H9 (cell line): Measurements from ENCODE around the gene MTHFD1L. TPM values are rescaled to one million over a fixed set of nuclear protein-coding genes. Genes with fewer than 3 reads are reported as not detected.
A peak's percentile ranks its signal among the peaks of the same experiment; 100 is the strongest.

Source experiments
- DNase-seq: peaks from one replicate; pipeline ENCODE4 v3.0.0-alpha.2; 2017
- H2AFZ ChIP-seq: one replicate; pipeline ENCODE4 v1.6.1; 2013; ENCODE audit warnings: mild to moderate bottlenecking, low read length, control low read depth, moderate library complexity
- H2AK5ac ChIP-seq: 2 replicates; pipeline ENCODE4 v1.6.1; 2013; ENCODE audit warnings: low read length, control low read depth, mixed read lengths; ENCODE audit not compliant: insufficient read length
- H2BK120ac ChIP-seq: one replicate; pipeline ENCODE4 v1.6.1; 2013; ENCODE audit warnings: low read depth, mild to moderate bottlenecking, low read length, control low read depth, inconsistent platforms; ENCODE audit not compliant: poor library complexity, severe bottlenecking
- H2BK12ac ChIP-seq: 2 replicates; pipeline ENCODE4 v1.6.1; 2013; ENCODE audit warnings: low read length, control low read depth, mixed read lengths, low read depth; ENCODE audit not compliant: insufficient read length
- H2BK15ac ChIP-seq: 2 replicates; pipeline ENCODE4 v1.6.1; 2013; ENCODE audit warnings: low read depth, low read length, control low read depth
- H2BK20ac ChIP-seq: one replicate; pipeline ENCODE4 v1.6.1; 2013; ENCODE audit warnings: low read depth, mild to moderate bottlenecking, low read length, control low read depth, inconsistent platforms; ENCODE audit not compliant: poor library complexity, severe bottlenecking
- H2BK5ac ChIP-seq: 2 replicates; pipeline ENCODE4 v1.6.1; 2013; ENCODE audit warnings: low read length, control low read depth, mixed read lengths; ENCODE audit not compliant: insufficient read length
- H3K14ac ChIP-seq: 2 replicates; pipeline ENCODE4 v1.6.1; 2013; ENCODE audit warnings: low read length, control low read depth; ENCODE audit not compliant: insufficient read depth
- H3K18ac ChIP-seq: 2 replicates; pipeline ENCODE4 v1.6.1; 2013; ENCODE audit warnings: low read depth, mild to moderate bottlenecking, mixed read lengths, low read length, control low read depth; ENCODE audit not compliant: insufficient read length
- H3K23ac ChIP-seq: 2 replicates; pipeline ENCODE4 v1.6.1; 2013; ENCODE audit warnings: low read length, control low read depth, mixed read lengths, low read depth; ENCODE audit not compliant: insufficient read length
- H3K23me2 ChIP-seq: 2 replicates; pipeline ENCODE4 v1.6.1; 2013; ENCODE audit warnings: low read depth, mild to moderate bottlenecking, mixed read lengths, low read length, control low read depth; ENCODE audit not compliant: insufficient read length, poor library complexity, severe bottlenecking
- H3K27ac ChIP-seq: 2 replicates; pipeline ENCODE4 v1.5.1; 2013; ENCODE audit warnings: low read length, control low read depth, mixed read lengths, low read depth; ENCODE audit not compliant: insufficient read length
- H3K27me3 ChIP-seq: 2 replicates; pipeline ENCODE4 v1.6.1; 2013; ENCODE audit warnings: low read length, control low read depth, inconsistent platforms; ENCODE audit not compliant: insufficient read depth
- H3K4ac ChIP-seq: 2 replicates; pipeline ENCODE4 v1.6.1; 2013; ENCODE audit warnings: low read depth, mild to moderate bottlenecking, control low read depth, inconsistent platforms, low read length, moderate library complexity
- H3K4me1 ChIP-seq: 2 replicates; pipeline ENCODE4 v1.6.1; 2013; ENCODE audit warnings: low read length, control low read depth, inconsistent platforms; ENCODE audit not compliant: insufficient read depth
- H3K4me2 ChIP-seq: 2 replicates; pipeline ENCODE4 v1.6.1; 2013; ENCODE audit warnings: low read length, control low read depth, mixed read lengths; ENCODE audit not compliant: insufficient read length, insufficient read depth
- H3K56ac ChIP-seq: 2 replicates; pipeline ENCODE4 v1.6.1; 2013; ENCODE audit warnings: low read depth, mild to moderate bottlenecking, mixed read lengths, low read length, control low read depth; ENCODE audit not compliant: insufficient read length
- H3K79me1 ChIP-seq: 2 replicates; pipeline ENCODE4 v1.6.1; 2013; ENCODE audit warnings: low read depth, mild to moderate bottlenecking, moderate library complexity, low read length, control low read depth, inconsistent platforms; ENCODE audit not compliant: insufficient read depth, poor library complexity, severe bottlenecking
- H3K79me2 ChIP-seq: 2 replicates; pipeline ENCODE4 v1.6.1; 2013; ENCODE audit warnings: low read length, control low read depth, inconsistent platforms; ENCODE audit not compliant: insufficient read depth
- H3K9ac ChIP-seq: 2 replicates; pipeline ENCODE4 v1.6.1; 2013; ENCODE audit warnings: low read length, control low read depth, mixed read lengths; ENCODE audit not compliant: insufficient read length; ENCODE audit errors: extremely low read depth
- H3K9me3 ChIP-seq: one replicate; pipeline ENCODE4 v1.6.1; 2013; ENCODE audit warnings: low read depth, low read length, inconsistent platforms; ENCODE audit not compliant: control insufficient read depth
- H3T11ph ChIP-seq: one replicate; pipeline ENCODE4 v1.6.1; 2013; ENCODE audit warnings: mild to moderate bottlenecking, low read length, control low read depth, inconsistent platforms
- H4K20me1 ChIP-seq: one replicate; pipeline ENCODE4 v1.6.1; 2013; ENCODE audit not compliant: control insufficient read depth, insufficient read length, insufficient read depth
- H4K5ac ChIP-seq: 2 replicates; pipeline ENCODE4 v1.6.1; 2013; ENCODE audit warnings: low read depth, mild to moderate bottlenecking, mixed read lengths, low read length, control low read depth; ENCODE audit not compliant: insufficient read length
- H4K8ac ChIP-seq: replicated peaks from 2 replicates; pipeline ENCODE4 v1.6.1; 2013; ENCODE audit warnings: low read length, control low read depth, mixed read lengths, low read depth; ENCODE audit not compliant: insufficient read length
- H4K91ac ChIP-seq: 2 replicates; pipeline ENCODE4 v1.6.1; 2013; ENCODE audit warnings: low read depth, mild to moderate bottlenecking, moderate library complexity, mixed read lengths, low read length, control low read depth; ENCODE audit not compliant: insufficient read length
- H3K27ac Mint-ChIP-seq, 3 experiments: 2 replicates in 2 of 3; 3 replicates in 1 of 3; pipeline ENCODE4 v1.8.0; 2020 to 2021; ENCODE audit warnings: mixed read lengths in 3 of 3, mild to moderate bottlenecking in 1 of 3, moderate library complexity in 1 of 3
- H3K27me3 Mint-ChIP-seq: 2 replicates; pipeline ENCODE4 v1.8.0; 2021; ENCODE audit warnings: low read depth, mild to moderate bottlenecking, moderate library complexity, mixed read lengths
- H3K36me3 Mint-ChIP-seq, 3 experiments: 2 replicates in 2 of 3; 3 replicates in 1 of 3; pipeline ENCODE4 v1.8.0; 2020 to 2021; ENCODE audit warnings: low read depth in 3 of 3, mixed read lengths in 3 of 3; ENCODE audit not compliant: insufficient read depth in 1 of 3
- H3K4me1 Mint-ChIP-seq, 2 experiments: 2 replicates each; pipeline ENCODE4 v1.8.0; 2020; ENCODE audit warnings: mixed read lengths in 2 of 2
- H3K4me3 Mint-ChIP-seq, 2 experiments: 2 replicates in 1 of 2; 3 replicates in 1 of 2; pipeline ENCODE4 v1.8.0; 2020 to 2021; ENCODE audit warnings: mild to moderate bottlenecking in 2 of 2, mixed read lengths in 2 of 2, moderate library complexity in 1 of 2
- H3K9me3 Mint-ChIP-seq, 2 experiments: 2 replicates in 1 of 2; 3 replicates in 1 of 2; pipeline ENCODE4 v1.8.0; 2020; ENCODE audit warnings: mild to moderate bottlenecking in 2 of 2, mixed read lengths in 2 of 2, moderate library complexity in 1 of 2
- CTCF ChIP-seq: fragments of 200-600 bp; sonication (generic); conservative IDR thresholded peaks from 3 replicates; pipeline ENCODE4 v1.8.0; 2021; ENCODE audit warnings: antibody characterized with exemption, mild to moderate bottlenecking
- WGBS: extraction: QIAGEN DNeasy Blood & Tissue Kit; methylation state at CpG from one replicate; pipeline ENCODE4 v1.1.7; 2013; ENCODE audit warnings: missing lambda C conversion rate, low lambda C conversion rate, mixed read lengths; ENCODE audit not compliant: insufficient read length; ENCODE audit errors: extremely low coverage; 5-methylcytosine and 5-hydroxymethylcytosine counted together
- total RNA-seq: library from RNA; stranded (reverse); gene quantifications from 2 replicates; pipeline ENCODE4 v1.2.1, GENCODE V29; 2021

MTHFD1L gene
- total RNA-seq, 1 experiment from 2014 or later: 90.2 TPM

- Histone ChIP-seq H2AK5ac (no peak overlapping the region), H4K91ac (no peak overlapping the region), H3K4me1 (no peaks in the 10 kb centered on the region), H2BK5ac (no peak overlapping the region), H3K14ac (no peak overlapping the region), H3K79me1 (no peaks in the 10 kb centered on the region), H3K27ac (no peak overlapping the region), H2BK120ac (no peak overlapping the region), H3K4me2 (no peak overlapping the region), H2BK20ac (no peak overlapping the region), H4K20me1 (no peaks in the 10 kb centered on the region), H3K56ac (no peak overlapping the region), H2AFZ (no peak overlapping the region), H3K27me3 (no peaks in the 10 kb centered on the region), H3K23ac (no peak overlapping the region), H2BK15ac (no peak overlapping the region), H4K5ac (no peak overlapping the region), H3K9ac (no peak overlapping the region), H3K4ac (no peak overlapping the region), H3T11ph (no peak overlapping the region), H3K79me2 (no peaks in the 10 kb centered on the region), H3K9me3 (no peaks in the 10 kb centered on the region), H4K8ac (no peak overlapping the region), H2BK12ac (no peak overlapping the region), H3K18ac (no peak overlapping the region), H3K23me2 (no peaks in the 10 kb centered on the region)
- no peak overlapping the region for H3K4me3 Mint-ChIP-seq
- peak overlapping the region in 1 of 3 experiments; percentile 13; a peak in 1 of 7 replicates for H3K27ac Mint-ChIP-seq
- DNase-seq: no peak
- H3K9me3 Mint-ChIP-seq: no peaks in the 10 kb centered on the region
- no peaks in the 10 kb centered on the region for H3K27me3 Mint-ChIP-seq
- H3K4me1 Mint-ChIP-seq: no peaks in the 10 kb centered on the region
- H3K36me3 Mint-ChIP-seq: peaks cover 23 to 61% (median 50%) of the 10 kb centered on the region in 3 experiments; a peak in 6 of 7 replicates
- 100% methylated on average over 1 of the region's 7 CpGs for WGBS
- no peak for TF ChIP-seq CTCF
These were observed 60.5 kb downstream of the MTHFD1L start for GRCh38 chr6:150925976-150926375.
